H9 (cell line): ENCODE results near the gene ABCE1. TPM values are rescaled to one million over a fixed set of nuclear protein-coding genes. Genes with fewer than 3 reads are reported as not detected.

Experiments used
- DNase-seq: peaks from one replicate; pipeline ENCODE4 v3.0.0-alpha.2; 2017
- H2AFZ ChIP-seq: one replicate; pipeline ENCODE4 v1.6.1; 2013; ENCODE audit warnings: mild to moderate bottlenecking, low read length, control low read depth, moderate library complexity
- H2AK5ac ChIP-seq: 2 replicates; pipeline ENCODE4 v1.6.1; 2013; ENCODE audit warnings: low read length, control low read depth, mixed read lengths; ENCODE audit not compliant: insufficient read length
- H2BK120ac ChIP-seq: one replicate; pipeline ENCODE4 v1.6.1; 2013; ENCODE audit warnings: low read depth, mild to moderate bottlenecking, low read length, control low read depth, inconsistent platforms; ENCODE audit not compliant: poor library complexity, severe bottlenecking
- H2BK12ac ChIP-seq: 2 replicates; pipeline ENCODE4 v1.6.1; 2013; ENCODE audit warnings: low read length, control low read depth, mixed read lengths, low read depth; ENCODE audit not compliant: insufficient read length
- H2BK15ac ChIP-seq: 2 replicates; pipeline ENCODE4 v1.6.1; 2013; ENCODE audit warnings: low read depth, low read length, control low read depth
- H2BK20ac ChIP-seq: one replicate; pipeline ENCODE4 v1.6.1; 2013; ENCODE audit warnings: low read depth, mild to moderate bottlenecking, low read length, control low read depth, inconsistent platforms; ENCODE audit not compliant: poor library complexity, severe bottlenecking
- H2BK5ac ChIP-seq: 2 replicates; pipeline ENCODE4 v1.6.1; 2013; ENCODE audit warnings: low read length, control low read depth, mixed read lengths; ENCODE audit not compliant: insufficient read length
- H3K14ac ChIP-seq: 2 replicates; pipeline ENCODE4 v1.6.1; 2013; ENCODE audit warnings: low read length, control low read depth; ENCODE audit not compliant: insufficient read depth
- H3K18ac ChIP-seq: 2 replicates; pipeline ENCODE4 v1.6.1; 2013; ENCODE audit warnings: low read depth, mild to moderate bottlenecking, mixed read lengths, low read length, control low read depth; ENCODE audit not compliant: insufficient read length
- H3K23ac ChIP-seq: 2 replicates; pipeline ENCODE4 v1.6.1; 2013; ENCODE audit warnings: low read length, control low read depth, mixed read lengths, low read depth; ENCODE audit not compliant: insufficient read length
- H3K23me2 ChIP-seq: 2 replicates; pipeline ENCODE4 v1.6.1; 2013; ENCODE audit warnings: low read depth, mild to moderate bottlenecking, mixed read lengths, low read length, control low read depth; ENCODE audit not compliant: insufficient read length, poor library complexity, severe bottlenecking
- H3K27ac ChIP-seq: 2 replicates; pipeline ENCODE4 v1.5.1; 2013; ENCODE audit warnings: low read length, control low read depth, mixed read lengths, low read depth; ENCODE audit not compliant: insufficient read length
- H3K27me3 ChIP-seq: 2 replicates; pipeline ENCODE4 v1.6.1; 2013; ENCODE audit warnings: low read length, control low read depth, inconsistent platforms; ENCODE audit not compliant: insufficient read depth
- H3K4ac ChIP-seq: 2 replicates; pipeline ENCODE4 v1.6.1; 2013; ENCODE audit warnings: low read depth, mild to moderate bottlenecking, control low read depth, inconsistent platforms, low read length, moderate library complexity
- H3K4me1 ChIP-seq: 2 replicates; pipeline ENCODE4 v1.6.1; 2013; ENCODE audit warnings: low read length, control low read depth, inconsistent platforms; ENCODE audit not compliant: insufficient read depth
- H3K4me2 ChIP-seq: 2 replicates; pipeline ENCODE4 v1.6.1; 2013; ENCODE audit warnings: low read length, control low read depth, mixed read lengths; ENCODE audit not compliant: insufficient read length, insufficient read depth
- H3K56ac ChIP-seq: 2 replicates; pipeline ENCODE4 v1.6.1; 2013; ENCODE audit warnings: low read depth, mild to moderate bottlenecking, mixed read lengths, low read length, control low read depth; ENCODE audit not compliant: insufficient read length
- H3K79me1 ChIP-seq: 2 replicates; pipeline ENCODE4 v1.6.1; 2013; ENCODE audit warnings: low read depth, mild to moderate bottlenecking, moderate library complexity, low read length, control low read depth, inconsistent platforms; ENCODE audit not compliant: insufficient read depth, poor library complexity, severe bottlenecking
- H3K79me2 ChIP-seq: 2 replicates; pipeline ENCODE4 v1.6.1; 2013; ENCODE audit warnings: low read length, control low read depth, inconsistent platforms; ENCODE audit not compliant: insufficient read depth
- H3K9ac ChIP-seq: 2 replicates; pipeline ENCODE4 v1.6.1; 2013; ENCODE audit warnings: low read length, control low read depth, mixed read lengths; ENCODE audit not compliant: insufficient read length; ENCODE audit errors: extremely low read depth
- H3K9me3 ChIP-seq: one replicate; pipeline ENCODE4 v1.6.1; 2013; ENCODE audit warnings: low read depth, low read length, inconsistent platforms; ENCODE audit not compliant: control insufficient read depth
- H3T11ph ChIP-seq: one replicate; pipeline ENCODE4 v1.6.1; 2013; ENCODE audit warnings: mild to moderate bottlenecking, low read length, control low read depth, inconsistent platforms
- H4K20me1 ChIP-seq: one replicate; pipeline ENCODE4 v1.6.1; 2013; ENCODE audit not compliant: control insufficient read depth, insufficient read length, insufficient read depth
- H4K5ac ChIP-seq: 2 replicates; pipeline ENCODE4 v1.6.1; 2013; ENCODE audit warnings: low read depth, mild to moderate bottlenecking, mixed read lengths, low read length, control low read depth; ENCODE audit not compliant: insufficient read length
- H4K8ac ChIP-seq: replicated peaks from 2 replicates; pipeline ENCODE4 v1.6.1; 2013; ENCODE audit warnings: low read length, control low read depth, mixed read lengths, low read depth; ENCODE audit not compliant: insufficient read length
- H4K91ac ChIP-seq: 2 replicates; pipeline ENCODE4 v1.6.1; 2013; ENCODE audit warnings: low read depth, mild to moderate bottlenecking, moderate library complexity, mixed read lengths, low read length, control low read depth; ENCODE audit not compliant: insufficient read length
- H3K27ac Mint-ChIP-seq, 3 experiments: 2 replicates in 2 of 3; 3 replicates in 1 of 3; pipeline ENCODE4 v1.8.0; 2020 to 2021; ENCODE audit warnings: mixed read lengths in 3 of 3, mild to moderate bottlenecking in 1 of 3, moderate library complexity in 1 of 3
- H3K27me3 Mint-ChIP-seq: 2 replicates; pipeline ENCODE4 v1.8.0; 2021; ENCODE audit warnings: low read depth, mild to moderate bottlenecking, moderate library complexity, mixed read lengths
- H3K36me3 Mint-ChIP-seq, 3 experiments: 2 replicates in 2 of 3; 3 replicates in 1 of 3; pipeline ENCODE4 v1.8.0; 2020 to 2021; ENCODE audit warnings: low read depth in 3 of 3, mixed read lengths in 3 of 3; ENCODE audit not compliant: insufficient read depth in 1 of 3
- H3K4me1 Mint-ChIP-seq, 2 experiments: 2 replicates each; pipeline ENCODE4 v1.8.0; 2020; ENCODE audit warnings: mixed read lengths in 2 of 2
- H3K4me3 Mint-ChIP-seq, 2 experiments: 2 replicates in 1 of 2; 3 replicates in 1 of 2; pipeline ENCODE4 v1.8.0; 2020 to 2021; ENCODE audit warnings: mild to moderate bottlenecking in 2 of 2, mixed read lengths in 2 of 2, moderate library complexity in 1 of 2
- H3K9me3 Mint-ChIP-seq, 2 experiments: 2 replicates in 1 of 2; 3 replicates in 1 of 2; pipeline ENCODE4 v1.8.0; 2020; ENCODE audit warnings: mild to moderate bottlenecking in 2 of 2, mixed read lengths in 2 of 2, moderate library complexity in 1 of 2
- WGBS: extraction: QIAGEN DNeasy Blood & Tissue Kit; methylation state at CpG from one replicate; pipeline ENCODE4 v1.1.7; 2013; ENCODE audit warnings: missing lambda C conversion rate, low lambda C conversion rate, mixed read lengths; ENCODE audit not compliant: insufficient read length; ENCODE audit errors: extremely low coverage; 5-methylcytosine and 5-hydroxymethylcytosine counted together
- total RNA-seq: library from RNA; stranded (reverse); gene quantifications from 2 replicates; pipeline ENCODE4 v1.2.1, GENCODE V29; 2021
- TF ChIP-seq, protein P1 (sequence below): fragments of 200-600 bp; sonication (generic); conservative IDR thresholded peaks from 3 replicates; pipeline ENCODE4 v1.8.0; 2021; ENCODE audit warnings: antibody characterized with exemption, mild to moderate bottlenecking

ABCE1 gene
- total RNA-seq, 1 experiment from 2014 or later, result 112 TPM

DNA sequence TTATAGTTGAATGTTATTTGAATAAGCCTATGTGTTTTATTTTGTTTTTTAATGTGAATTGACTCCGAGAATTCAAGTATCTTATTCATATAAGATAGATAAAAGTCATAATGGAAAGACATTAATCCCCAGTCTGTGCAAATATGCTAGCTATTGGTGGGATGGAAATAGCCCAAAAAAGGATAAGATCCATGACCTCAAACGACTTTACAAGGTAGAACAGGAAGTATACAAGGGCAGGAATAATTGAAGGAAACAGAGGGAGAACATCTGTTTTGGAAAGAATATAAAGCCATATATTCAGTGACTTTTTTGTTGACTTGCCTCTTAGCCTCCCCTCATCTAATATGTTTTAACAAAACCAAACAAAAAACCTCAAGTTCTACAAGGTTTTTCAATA, 9.0 kb downstream of the ABCE1 start:
- Histone ChIP-seq H4K5ac (no peak overlapping the region), H2BK20ac (no peak overlapping the region), H3K23me2 (no peaks in the 10 kb centered on the region), H3K4me1 (no peaks in the 10 kb centered on the region), H3K18ac (no peak overlapping the region), H3K27ac (no peak overlapping the region), H2AK5ac (no peak overlapping the region), H3K79me2 (peaks cover 7% of the 10 kb centered on the region; the same call in 1 of the 2 replicates), H4K8ac (no peak overlapping the region), H2BK12ac (no peak overlapping the region), H3K14ac (no peak overlapping the region), H4K20me1 (no peaks in the 10 kb centered on the region), H3K27me3 (no peaks in the 10 kb centered on the region), H3K23ac (no peak overlapping the region), H3T11ph (no peak overlapping the region), H3K4ac (no peak overlapping the region), H3K9ac (no peak overlapping the region), H2BK120ac (no peak overlapping the region), H3K9me3 (no peaks in the 10 kb centered on the region), H3K4me2 (no peak overlapping the region), H2BK5ac (no peak overlapping the region), H4K91ac (no peak overlapping the region), H2AFZ (no peak overlapping the region), H3K79me1 (no peaks in the 10 kb centered on the region), H3K56ac (no peak overlapping the region), H2BK15ac (no peak overlapping the region)
- TF ChIP-seq, protein P1, sequence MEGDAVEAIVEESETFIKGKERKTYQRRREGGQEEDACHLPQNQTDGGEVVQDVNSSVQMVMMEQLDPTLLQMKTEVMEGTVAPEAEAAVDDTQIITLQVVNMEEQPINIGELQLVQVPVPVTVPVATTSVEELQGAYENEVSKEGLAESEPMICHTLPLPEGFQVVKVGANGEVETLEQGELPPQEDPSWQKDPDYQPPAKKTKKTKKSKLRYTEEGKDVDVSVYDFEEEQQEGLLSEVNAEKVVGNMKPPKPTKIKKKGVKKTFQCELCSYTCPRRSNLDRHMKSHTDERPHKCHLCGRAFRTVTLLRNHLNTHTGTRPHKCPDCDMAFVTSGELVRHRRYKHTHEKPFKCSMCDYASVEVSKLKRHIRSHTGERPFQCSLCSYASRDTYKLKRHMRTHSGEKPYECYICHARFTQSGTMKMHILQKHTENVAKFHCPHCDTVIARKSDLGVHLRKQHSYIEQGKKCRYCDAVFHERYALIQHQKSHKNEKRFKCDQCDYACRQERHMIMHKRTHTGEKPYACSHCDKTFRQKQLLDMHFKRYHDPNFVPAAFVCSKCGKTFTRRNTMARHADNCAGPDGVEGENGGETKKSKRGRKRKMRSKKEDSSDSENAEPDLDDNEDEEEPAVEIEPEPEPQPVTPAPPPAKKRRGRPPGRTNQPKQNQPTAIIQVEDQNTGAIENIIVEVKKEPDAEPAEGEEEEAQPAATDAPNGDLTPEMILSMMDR, result no peak
- H3K27ac Mint-ChIP-seq, result no peak overlapping the region
- no CpG with 5 or more reads among the region's 2 CpGs for WGBS
- no peaks in the 10 kb centered on the region for H3K4me1 Mint-ChIP-seq
- no peaks in the 10 kb centered on the region for H3K9me3 Mint-ChIP-seq
- DNase-seq, result no peak
- H3K27me3 Mint-ChIP-seq, result no peaks in the 10 kb centered on the region
- H3K4me3 Mint-ChIP-seq, result no peak overlapping the region
- H3K36me3 Mint-ChIP-seq, result peaks cover 25 to 60% (median 46%) of the 10 kb centered on the region in 3 experiments
